NCI-H187 treated with DMSO at 0.1 percent for 48 hours (cell line): ENCODE measurements around the gene TBC1D32.
"Not testable (repeated sequence)": the region's sequence is repeated elsewhere in the genome, so short reads cannot be mapped to it uniquely, and the experiment has no call there.

Experiments used
- DNase-seq: peaks from one replicate; lab custom pipeline; 2025; lab: John Stamatoyannopoulos, UW

Gene TBC1D32

GRCh38 chr6:121124600-121124999 is 209.7 kb downstream of the TBC1D32 start:
- no peak for DNase-seq

- no peak for DNase-seq
Observed at GRCh38 chr6:121112356-121112755, 221.9 kb downstream of the TBC1D32 start.

GRCh38 chr6:121110733-121111132 is 223.5 kb downstream of the TBC1D32 start:
- no peak for DNase-seq

GRCh38 chr6:121106962-121107361 is 227.3 kb downstream of the TBC1D32 start:
- no peak for DNase-seq

- DNase-seq: no peak
Observed at GRCh38 chr6:121105461-121105860, 228.8 kb downstream of the TBC1D32 start.

- no peak for DNase-seq
Observed at GRCh38 chr6:121093928-121094327, 240.4 kb downstream of the TBC1D32 start.

- no peak for DNase-seq
Observed at GRCh38 chr6:121090492-121090891, 243.8 kb downstream of the TBC1D32 start.

- no peak for DNase-seq
Observed at GRCh38 chr6:121086876-121087275, 247.4 kb downstream of the TBC1D32 start.

- no peak for DNase-seq
Observed at GRCh38 chr6:121076119-121076518, 258.2 kb downstream of the TBC1D32 start.

- DNase-seq: not testable (repeated sequence)
Observed at GRCh38 chr6:121068749-121069148, 265.5 kb downstream of the TBC1D32 start.

- DNase-seq: no peak
Observed at GRCh38 chr6:121067381-121067780, 266.9 kb downstream of the TBC1D32 start.

GRCh38 chr6:121064345-121064744 is 269.9 kb downstream of the TBC1D32 start:
- DNase-seq: no peak

- peak; percentile 6 for DNase-seq
Observed at GRCh38 chr6:121055572-121056163, 278.6 kb downstream of the TBC1D32 start.

- not testable (repeated sequence) for DNase-seq
Observed at GRCh38 chr6:121048593-121048992, 285.7 kb downstream of the TBC1D32 start.

GRCh38 chr6:121044905-121045304 is 289.4 kb downstream of the TBC1D32 start:
- not testable (repeated sequence) for DNase-seq

- not testable (repeated sequence) for DNase-seq
Observed at GRCh38 chr6:121043706-121044105, 290.6 kb downstream of the TBC1D32 start.

- DNase-seq: not testable (repeated sequence)
Observed at GRCh38 chr6:121043211-121043610, 291.1 kb downstream of the TBC1D32 start.

- no peak for DNase-seq
Observed at GRCh38 chr6:121042766-121043165, 291.5 kb downstream of the TBC1D32 start.

- DNase-seq: no peak
Observed at GRCh38 chr6:121040831-121041230, 293.4 kb downstream of the TBC1D32 start.

- DNase-seq: no peak
Observed at GRCh38 chr6:121033091-121033490, 301.2 kb downstream of the TBC1D32 start.

- no peak for DNase-seq
Observed at GRCh38 chr6:121032268-121033006, 301.8 kb downstream of the TBC1D32 start.
